NCI-H2171 (cell line): ENCODE data around the gene ATG2B.

Experiments used
- DNase-seq: peaks from one replicate; lab custom pipeline; 2025; lab: John Stamatoyannopoulos, UW

The ATG2B gene

GRCh38 chr14:96362965-96363750, at the start of gene ATG2B, which contains the start of gene GSKIP:
TSS of gene ATG2B (minus strand) at chr14:96363341. CDS start at chr14:96362976, 365 bp downstream.
TSS of gene GSKIP (plus strand) at chr14:96363526. CDS start at chr14:96382248, 18,722 bp downstream.
- peak; percentile 99 for DNase-seq

GRCh38 chr14:96410119-96410518, 47.0 kb upstream of the ATG2B start:
- no peak for DNase-seq

- no peak for DNase-seq
Measured at GRCh38 chr14:96409701-96410100, 46.6 kb upstream of the ATG2B start.

DNA sequence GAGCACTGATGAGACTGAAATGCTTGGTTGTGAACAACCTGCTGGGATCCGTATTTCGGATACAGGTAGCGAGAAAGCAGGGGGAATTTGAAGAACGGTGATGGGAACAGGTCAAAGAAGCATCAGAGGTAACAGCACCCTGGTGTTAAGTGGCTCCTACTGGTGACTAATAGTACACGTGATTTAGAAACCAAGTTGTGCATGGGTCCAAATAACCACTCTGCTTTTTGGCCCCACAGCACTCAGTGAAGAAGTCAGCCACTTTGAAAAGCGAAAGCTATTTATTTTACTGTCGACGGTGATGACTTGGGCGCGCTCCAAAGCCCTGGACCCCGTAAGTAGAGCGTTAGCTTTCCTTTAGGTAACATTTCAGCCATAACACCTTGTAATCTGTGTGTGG, 45.5 kb upstream of the ATG2B start:
- DNase-seq: no peak

DNA sequence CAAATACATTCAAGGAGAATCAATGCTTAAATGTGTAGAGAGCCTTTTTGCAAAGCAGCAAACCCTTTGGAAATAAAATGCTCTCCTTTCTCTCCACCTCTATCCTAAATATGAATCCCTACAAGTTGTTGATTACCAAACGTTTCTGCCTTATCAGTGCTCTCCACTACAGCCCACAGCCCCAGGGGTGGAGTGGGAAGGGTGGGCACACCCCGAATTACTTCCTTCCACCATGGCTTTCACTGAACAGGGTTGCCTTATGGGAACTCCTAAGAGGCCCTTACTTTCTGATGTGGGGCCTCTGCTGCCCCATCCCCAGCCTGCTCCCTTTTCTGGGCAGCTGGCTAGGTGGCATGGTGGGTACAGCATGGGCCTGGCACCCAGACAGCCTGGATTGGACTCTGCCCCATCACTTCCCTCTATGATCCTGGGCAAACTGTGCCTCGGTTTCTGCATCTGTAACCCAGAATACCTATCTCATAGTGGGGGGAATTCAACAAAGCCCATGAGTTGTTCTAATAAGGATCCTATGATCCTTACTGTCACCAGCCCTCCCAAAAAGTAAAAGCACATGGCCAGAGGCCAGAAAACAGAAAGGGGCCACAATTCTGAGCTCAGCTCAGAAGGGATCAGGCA, 44.9 kb upstream of the ATG2B start:
- DNase-seq: no peak

DNA sequence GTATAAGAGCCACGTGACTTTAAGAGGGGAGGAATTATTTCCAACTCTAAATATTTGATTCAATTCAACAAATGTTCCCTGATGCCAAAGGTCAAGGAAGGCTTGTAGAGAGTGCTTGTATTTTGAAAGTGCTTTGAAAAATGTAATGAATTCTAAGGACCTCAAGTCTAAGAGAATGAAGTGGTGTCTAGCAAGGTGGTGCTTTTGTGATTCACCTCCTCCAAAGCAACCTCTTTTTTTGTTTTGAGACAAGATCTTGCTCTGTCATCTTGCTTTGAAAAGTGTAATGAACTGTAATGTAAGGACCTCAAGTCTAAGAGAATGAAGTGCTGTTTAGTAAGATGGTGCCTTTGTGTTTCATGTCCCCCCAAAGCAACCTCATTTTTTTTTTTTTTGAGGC, 42.5 kb upstream of the ATG2B start:
- no peak for DNase-seq

- no peak for DNase-seq
Measured at GRCh38 chr14:96403409-96403808, 40.3 kb upstream of the ATG2B start.

GRCh38 chr14:96400495-96400894, 37.4 kb upstream of the ATG2B start:
- no peak for DNase-seq

DNA sequence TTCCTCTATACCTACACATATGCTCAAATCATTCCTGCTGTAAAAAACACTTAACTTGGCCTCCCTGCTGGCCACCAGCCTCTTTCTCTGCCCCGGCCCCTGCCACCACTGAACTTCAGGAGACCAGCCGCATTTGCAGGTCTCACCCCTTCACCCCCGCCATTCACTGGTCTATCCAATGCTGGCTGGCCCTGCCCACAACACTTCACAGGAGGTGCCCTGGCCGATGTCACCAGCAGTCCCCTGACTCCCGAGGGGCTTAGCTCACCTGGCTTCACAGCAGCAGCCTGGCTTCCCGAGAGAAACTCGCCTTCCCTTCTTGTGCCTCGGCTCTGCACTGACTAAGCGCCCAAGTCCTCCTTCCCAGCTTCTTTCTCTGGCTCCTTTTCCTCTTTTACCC, 36.3 kb upstream of the ATG2B start:
- DNase-seq: no peak

GRCh38 chr14:96398921-96399320, 35.8 kb upstream of the ATG2B start:
- no peak for DNase-seq

GRCh38 chr14:96398432-96398831, 35.3 kb upstream of the ATG2B start:
- no peak for DNase-seq

GRCh38 chr14:96394047-96394815, 31.1 kb upstream of the ATG2B start:
- no peak for DNase-seq

- no peak for DNase-seq
Measured at GRCh38 chr14:96393071-96393691, 30.0 kb upstream of the ATG2B start.

DNA sequence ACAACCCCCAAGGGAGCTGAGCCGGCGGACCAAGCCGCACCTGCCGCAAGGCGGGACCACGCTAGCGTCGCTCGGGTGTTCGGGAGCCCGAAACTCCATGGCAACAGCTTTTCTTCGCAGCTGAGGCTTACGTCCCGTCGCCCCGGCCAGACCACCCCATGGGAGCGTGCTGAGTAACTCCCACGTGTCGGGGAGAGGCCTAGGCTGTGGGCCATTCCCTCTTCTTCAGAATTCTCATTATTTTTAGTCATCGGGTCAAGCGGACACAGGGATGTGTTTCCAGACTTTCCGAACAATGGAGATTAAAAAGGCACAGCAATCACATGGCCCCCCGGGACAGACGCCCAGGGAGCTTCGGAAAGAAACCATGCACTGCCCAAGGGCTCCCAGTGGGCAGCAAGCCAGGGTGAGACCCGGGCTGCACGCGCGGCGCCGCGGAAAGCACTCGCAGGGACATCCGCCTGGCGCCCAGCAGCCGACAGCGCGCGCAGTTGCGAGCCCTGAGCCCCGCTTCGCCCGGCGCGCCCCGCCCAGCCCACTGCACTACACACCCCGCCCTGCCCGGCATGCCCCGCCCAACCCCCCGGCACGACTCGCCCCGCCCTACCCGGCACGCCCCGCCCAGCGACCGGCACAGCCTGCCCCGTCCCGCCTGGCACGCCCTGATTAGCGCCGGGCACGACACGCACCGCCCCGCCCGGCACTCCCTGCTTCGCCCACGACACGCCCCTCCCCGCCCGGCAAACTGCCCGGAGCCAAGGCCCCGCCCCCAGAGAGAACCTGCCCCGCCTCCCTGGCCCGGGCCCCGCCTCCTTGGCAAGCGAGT, 28.4 kb upstream of the ATG2B start:
- peak; percentile 99 for DNase-seq

DNA sequence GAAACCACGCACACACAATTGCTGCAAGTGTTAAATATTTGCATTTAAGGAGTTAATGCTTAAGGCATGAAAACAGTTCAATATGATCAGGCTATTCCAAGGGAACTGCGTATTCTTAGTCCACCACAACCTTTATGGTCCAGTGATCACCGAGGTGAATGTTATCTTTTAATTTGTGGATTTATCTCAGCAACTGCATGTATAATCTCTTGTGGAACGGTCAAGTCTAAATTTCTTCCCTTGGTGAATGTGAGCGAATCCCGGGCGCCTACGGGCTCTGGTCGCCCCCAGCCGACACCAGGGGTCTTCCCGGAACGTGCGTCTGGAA, 27.8 kb upstream of the ATG2B start:
- DNase-seq: no peak

- DNase-seq: no peak
Measured at GRCh38 chr14:96385385-96385784, 22.2 kb upstream of the ATG2B start.

DNA sequence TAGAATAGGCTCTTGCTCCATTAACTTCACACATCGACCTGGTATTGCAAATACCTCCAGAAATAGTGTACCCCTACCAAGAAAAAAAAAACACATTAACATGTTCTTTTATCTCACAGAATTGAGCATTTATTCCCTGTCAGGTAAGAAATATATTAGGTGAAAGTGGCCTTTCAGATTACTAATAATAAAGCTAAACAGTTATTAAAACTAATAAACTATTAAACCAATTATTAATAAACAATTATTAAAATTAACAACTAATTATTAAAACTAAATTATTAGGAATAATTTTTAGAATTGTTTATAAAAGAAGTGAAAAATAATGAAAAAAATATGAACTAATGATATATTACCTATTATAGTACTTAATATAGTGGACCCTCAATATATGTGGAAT, 21.6 kb upstream of the ATG2B start:
- no peak for DNase-seq

- no peak for DNase-seq
Measured at GRCh38 chr14:96384053-96384452, 20.9 kb upstream of the ATG2B start.

GRCh38 chr14:96383445-96383844, 20.3 kb upstream of the ATG2B start:
- no peak for DNase-seq

GRCh38 chr14:96380735-96381134, 17.6 kb upstream of the ATG2B start:
- no peak for DNase-seq

- no peak for DNase-seq
Measured at GRCh38 chr14:96376093-96376492, 13.0 kb upstream of the ATG2B start.

DNA sequence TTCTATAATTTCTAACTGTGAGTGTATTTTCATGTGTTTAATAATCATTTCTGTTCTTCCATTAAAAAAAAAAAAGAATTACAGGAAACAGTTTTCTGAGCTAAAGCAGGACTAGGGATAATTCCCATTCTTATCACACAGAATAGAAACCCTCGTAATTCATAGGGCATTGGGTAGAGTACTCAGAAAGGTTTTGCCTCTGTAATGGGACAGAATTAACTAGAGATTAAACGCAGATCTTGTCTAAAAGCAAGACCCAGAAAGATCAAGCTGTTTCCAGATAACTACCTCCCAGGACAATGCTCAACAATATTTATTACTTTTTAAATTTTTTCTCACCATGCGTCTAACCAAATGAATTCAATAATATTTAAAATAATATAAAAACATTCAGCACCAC, 10.4 kb upstream of the ATG2B start:
- DNase-seq: no peak
